SK-N-SH (cell line): Measurements from ENCODE around the gene STX2.

Experiments
- CTCF ChIP-seq: fragments of 200-600 bp; sonication (generic); IDR thresholded peaks from 2 replicates; pipeline ENCODE4 v1.6.1; 2017; ENCODE audit warnings: antibody characterized with exemption, mild to moderate bottlenecking, moderate library complexity
- ELF1 ChIP-seq: IDR thresholded peaks from 2 replicates; pipeline ENCODE4 v1.4.0; 2012
- FOXM1 ChIP-seq: IDR thresholded peaks from 2 replicates; pipeline ENCODE4 v1.4.0; 2012; ENCODE audit warnings: low read depth, mild to moderate bottlenecking
- PBX3 ChIP-seq: IDR thresholded peaks from 2 replicates; pipeline ENCODE4; 2012
- RAD21 ChIP-seq: IDR thresholded peaks from 2 replicates; pipeline ENCODE4 v1.6.1; 2012; ENCODE audit warnings: mild to moderate bottlenecking, low read length
- USF2 ChIP-seq: fragments of 150-350 bp; IDR thresholded peaks from 2 replicates; pipeline ENCODE4 v1.6.1; 2017; ENCODE audit warnings: antibody characterized with exemption, low read length, low read depth, borderline replicate concordance
- TF ChIP-seq, protein P1 (sequence below): IDR thresholded peaks from 2 replicates; pipeline ENCODE4 v1.4.0; 2012; ENCODE audit warnings: low read depth, borderline replicate concordance

- TF ChIP-seq USF2 (no peak), PBX3 (no peak), CTCF (no peak), ELF1 (no peak), FOXM1 (no peak), RAD21 (no peak)
- TF ChIP-seq, protein P1, sequence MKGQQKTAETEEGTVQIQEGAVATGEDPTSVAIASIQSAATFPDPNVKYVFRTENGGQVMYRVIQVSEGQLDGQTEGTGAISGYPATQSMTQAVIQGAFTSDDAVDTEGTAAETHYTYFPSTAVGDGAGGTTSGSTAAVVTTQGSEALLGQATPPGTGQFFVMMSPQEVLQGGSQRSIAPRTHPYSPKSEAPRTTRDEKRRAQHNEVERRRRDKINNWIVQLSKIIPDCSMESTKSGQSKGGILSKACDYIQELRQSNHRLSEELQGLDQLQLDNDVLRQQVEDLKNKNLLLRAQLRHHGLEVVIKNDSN = no peak
Observed at GRCh38 chr12:130764073-130764472, 75.0 kb downstream of the STX2 start.
